Activated CD4-positive, alpha-beta T cell treated with anti-CD3 and anti-CD28 coated beads for 1 hour (primary cell): ENCODE data around the gene DYSF.
"Not testable (repeated sequence)": the region's sequence is repeated elsewhere in the genome, so short reads cannot be mapped to it uniquely, and the experiment has no call there.

Experiments used
- DNase-seq: peaks from one replicate; pipeline ENCODE4 v3.0.0-alpha.2; 2020

Gene DYSF

DNA sequence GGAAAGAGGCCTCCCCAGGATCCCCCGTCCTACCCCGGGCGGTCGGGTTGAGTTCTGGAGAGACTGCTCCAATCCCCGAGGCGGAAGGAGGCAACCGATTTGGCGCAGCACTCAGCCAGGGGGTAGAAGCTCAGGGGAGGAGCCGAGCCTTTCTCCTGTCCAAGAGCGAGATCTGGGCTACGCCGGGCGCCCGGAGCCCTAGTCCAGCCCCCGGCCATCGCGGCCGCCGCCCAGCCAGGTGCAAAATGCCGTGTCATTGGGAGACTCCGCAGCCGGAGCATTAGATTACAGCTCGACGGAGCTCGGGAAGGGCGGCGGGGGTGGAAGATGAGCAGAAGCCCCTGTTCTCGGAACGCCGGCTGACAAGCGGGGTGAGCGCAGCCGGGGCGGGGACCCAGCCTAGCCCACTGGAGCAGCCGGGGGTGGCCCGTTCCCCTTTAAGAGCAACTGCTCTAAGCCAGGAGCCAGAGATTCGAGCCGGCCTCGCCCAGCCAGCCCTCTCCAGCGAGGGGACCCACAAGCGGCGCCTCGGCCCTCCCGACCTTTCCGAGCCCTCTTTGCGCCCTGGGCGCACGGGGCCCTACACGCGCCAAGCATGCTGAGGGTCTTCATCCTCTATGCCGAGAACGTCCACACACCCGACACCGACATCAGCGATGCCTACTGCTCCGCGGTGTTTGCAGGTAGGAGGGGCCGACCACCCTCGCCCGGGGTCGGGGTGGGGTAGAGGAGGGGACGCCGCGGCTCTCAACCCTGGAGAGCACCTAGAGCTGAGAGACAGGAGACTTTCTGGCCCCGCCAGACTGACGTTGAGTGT lies at the start of gene DYSF:
TSS of gene DYSF (plus strand) at position 158 of the 817 bp plus-strand sequence.
- no peak for DNase-seq

DNA sequence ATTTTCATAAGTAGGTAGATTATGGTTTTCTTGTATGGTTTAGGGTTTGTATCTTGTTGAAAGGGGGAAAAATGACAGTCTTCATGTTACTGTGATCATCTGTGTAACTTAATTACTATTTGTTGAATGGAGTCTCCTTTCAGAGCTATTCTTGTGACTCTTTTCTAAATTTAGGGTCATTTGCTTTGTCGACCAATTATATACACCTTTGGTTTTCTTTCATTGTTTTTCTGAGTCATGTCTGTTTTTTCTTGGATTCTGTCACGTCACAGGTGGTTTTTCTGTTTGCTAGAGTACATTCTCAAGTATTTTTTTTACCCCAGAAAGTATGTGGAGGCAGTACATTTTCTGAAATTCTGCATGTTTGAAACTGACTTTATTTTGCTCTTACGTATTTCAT lies 43.8 kb upstream of the DYSF start:
- no peak for DNase-seq

DNA sequence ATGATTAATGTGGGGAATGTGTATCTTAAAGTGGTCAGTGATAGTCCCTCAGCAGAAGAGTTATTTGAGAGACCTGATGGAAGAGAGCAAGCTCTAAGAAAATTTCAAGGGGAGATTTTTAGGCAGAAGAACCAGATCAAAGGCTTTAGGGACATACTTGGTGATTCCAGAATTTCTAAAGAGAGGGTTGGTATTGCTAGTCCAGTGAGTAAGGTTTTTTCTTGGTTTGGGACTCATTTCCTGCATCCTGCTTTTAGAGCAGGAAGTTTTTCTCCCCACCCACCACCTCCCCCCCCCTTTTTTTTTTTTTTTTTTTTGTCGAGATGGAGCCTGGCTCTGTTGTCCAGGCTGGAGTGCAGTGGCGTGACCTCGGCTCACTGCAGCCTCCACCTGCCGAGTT lies 42.7 kb upstream of the DYSF start:
- DNase-seq: no peak

DNA sequence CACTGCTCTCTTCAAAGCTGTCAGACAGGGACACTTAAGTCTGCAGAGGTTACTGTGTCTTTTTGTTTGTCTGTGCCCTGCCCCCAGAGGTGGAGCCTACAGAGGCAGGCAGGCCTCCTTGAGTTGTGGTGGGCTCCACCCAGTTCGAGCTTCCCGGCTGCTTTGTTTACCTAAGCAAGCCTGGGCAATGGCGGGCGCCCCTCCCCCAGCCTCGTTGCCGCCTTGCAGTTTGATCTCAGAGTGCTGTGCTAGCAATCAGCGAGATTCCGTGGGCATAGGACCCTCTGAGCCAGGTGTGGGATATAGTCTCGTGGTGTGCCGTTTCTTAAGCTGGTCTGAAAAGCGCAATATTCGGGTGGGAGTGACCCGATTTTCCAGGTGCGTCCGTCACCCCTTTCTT lies 36.5 kb upstream of the DYSF start:
- DNase-seq: not testable (repeated sequence)

DNA sequence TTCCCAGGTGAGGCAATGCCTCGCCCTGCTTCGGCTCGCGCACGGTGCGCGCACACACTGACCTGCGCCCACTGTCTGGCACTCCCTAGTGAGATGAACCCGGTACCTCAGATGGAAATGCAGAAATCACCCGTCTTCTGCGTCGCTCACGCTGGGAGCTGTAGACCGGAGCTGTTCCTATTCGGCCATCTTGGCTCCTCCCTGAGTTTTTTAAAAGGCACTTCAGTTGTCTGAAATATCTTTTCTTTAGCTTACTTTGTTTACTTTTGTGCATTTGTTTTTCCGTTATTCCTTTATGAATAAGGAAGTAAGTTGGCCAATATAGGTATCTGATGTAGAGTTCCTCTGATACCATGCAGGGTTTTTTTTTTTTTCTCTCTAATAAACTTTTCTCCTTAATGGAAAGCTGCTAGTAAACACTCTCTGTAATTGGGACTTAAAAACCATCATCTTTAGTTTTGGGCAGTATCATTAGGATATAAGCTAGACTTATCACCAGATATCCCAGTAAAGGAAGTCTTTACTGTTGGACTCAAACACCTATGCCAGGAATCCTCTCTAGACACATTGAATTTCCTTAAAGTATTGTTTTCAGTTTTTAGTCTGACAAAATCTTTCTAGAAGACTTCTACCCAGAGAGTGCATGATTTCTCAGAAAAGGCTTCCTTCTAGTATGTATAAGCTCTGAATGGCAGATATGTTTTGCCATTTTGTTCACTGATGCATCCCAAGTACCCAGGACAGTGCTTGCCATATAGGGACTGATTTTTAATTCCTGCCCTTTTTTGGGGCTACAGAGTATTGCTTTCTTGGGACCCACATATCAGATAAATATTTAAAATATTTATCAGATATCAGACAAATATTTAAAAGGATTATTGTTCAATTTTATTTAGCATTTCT lies 35.8 kb upstream of the DYSF start:
- no peak for DNase-seq

DNA sequence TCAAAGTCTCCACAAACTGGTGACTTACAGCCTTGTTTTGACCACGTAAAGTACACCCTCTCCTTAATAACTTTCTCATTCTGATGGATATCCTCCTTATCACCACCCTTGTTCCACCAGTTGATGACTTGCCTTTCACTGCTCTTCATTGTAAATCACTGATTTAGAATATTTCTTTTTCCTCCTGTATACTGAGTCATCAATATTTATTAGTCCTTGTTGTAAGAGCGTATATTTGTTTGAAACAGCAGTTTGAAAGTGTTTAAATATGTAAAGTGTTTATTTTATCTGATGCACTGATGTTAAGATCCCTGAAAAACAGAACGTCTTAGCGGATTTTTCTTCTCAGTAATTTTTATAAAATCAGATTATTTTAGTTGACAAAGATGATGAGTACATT lies 34.2 kb upstream of the DYSF start:
- no peak for DNase-seq

DNA sequence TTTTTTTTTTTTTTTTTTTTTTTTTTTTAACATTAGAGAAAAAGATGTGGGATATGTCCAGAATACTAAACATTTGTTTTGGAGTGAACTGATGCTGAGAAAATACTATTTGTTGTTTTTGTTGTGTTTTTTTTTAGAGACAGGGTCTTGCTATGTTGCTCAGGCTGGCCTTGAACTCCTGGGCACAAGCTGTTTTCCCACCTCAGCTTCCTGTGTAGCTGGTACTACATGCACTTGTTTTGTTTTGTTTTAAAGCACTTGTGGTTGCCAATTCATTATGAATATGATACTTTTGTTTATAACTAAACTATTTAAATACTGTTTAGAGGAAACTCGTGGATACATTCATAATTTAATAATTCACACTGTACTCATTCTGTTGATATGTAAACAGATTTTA lies 33.4 kb upstream of the DYSF start:
- DNase-seq: no peak

DNA sequence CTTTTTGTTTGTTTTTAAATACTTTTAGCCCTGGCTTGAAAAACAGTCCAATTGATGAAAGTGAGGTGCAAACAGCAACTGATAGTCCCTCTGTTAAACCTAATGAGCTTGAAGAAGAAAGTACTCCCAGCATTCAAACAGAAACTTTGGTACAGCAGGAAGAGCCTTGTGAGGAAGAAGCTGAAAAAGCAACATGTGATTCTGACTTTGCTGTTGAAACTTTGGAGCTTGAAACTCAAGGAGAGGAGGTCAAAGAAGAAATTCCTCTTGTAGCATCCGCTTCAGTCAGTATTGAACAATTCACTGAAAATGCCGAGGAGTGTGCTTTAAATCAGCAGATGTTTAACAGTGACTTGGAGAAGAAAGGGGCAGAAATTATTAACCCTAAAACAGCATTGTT lies 30.6 kb upstream of the DYSF start:
- DNase-seq: no peak

DNA sequence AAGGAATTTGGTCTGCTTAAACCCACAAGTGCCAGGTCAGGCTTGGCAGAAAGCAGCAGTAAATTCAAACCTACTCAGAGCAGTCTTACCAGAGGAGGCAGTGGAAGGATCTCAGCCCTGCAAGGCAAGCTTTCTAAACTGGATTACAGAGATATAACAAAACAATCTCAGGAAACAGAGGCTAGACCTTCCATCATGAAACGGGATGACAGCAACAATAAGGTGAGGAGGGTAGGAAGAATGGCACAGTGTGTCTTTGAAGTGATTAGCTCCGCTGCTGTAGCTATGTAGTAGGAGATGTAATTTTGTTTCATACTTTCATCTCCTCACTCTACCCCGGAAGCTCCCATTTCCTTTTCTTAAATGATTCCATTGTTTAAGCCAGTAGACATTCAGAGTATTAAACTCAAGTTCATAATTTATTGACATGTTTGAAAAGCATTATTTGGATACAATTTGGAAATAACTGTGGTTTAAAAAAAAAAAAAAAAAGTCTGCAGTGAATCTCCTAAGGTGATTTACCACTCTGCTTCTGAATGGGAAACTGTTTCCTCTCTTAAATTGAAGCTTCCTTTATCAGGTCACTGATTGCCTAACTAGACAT lies 29.4 kb upstream of the DYSF start:
- DNase-seq: no peak

DNA sequence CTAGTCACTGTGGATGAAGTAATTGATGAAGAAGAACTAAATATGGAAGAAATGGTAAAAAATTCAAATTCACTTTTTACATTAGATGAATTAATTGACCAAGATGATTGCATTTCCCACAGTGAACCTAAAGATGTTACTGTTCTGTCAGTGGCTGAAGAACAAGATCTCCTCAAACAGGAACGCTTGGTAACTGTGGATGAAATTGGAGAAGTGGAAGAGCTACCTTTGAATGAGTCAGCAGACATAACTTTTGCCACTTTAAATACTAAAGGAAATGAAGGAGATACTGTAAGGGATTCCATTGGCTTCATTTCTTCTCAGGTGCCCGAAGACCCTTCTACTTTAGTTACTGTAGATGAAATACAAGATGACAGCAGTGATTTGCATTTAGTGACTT lies 26.6 kb upstream of the DYSF start:
- no peak for DNase-seq

DNA sequence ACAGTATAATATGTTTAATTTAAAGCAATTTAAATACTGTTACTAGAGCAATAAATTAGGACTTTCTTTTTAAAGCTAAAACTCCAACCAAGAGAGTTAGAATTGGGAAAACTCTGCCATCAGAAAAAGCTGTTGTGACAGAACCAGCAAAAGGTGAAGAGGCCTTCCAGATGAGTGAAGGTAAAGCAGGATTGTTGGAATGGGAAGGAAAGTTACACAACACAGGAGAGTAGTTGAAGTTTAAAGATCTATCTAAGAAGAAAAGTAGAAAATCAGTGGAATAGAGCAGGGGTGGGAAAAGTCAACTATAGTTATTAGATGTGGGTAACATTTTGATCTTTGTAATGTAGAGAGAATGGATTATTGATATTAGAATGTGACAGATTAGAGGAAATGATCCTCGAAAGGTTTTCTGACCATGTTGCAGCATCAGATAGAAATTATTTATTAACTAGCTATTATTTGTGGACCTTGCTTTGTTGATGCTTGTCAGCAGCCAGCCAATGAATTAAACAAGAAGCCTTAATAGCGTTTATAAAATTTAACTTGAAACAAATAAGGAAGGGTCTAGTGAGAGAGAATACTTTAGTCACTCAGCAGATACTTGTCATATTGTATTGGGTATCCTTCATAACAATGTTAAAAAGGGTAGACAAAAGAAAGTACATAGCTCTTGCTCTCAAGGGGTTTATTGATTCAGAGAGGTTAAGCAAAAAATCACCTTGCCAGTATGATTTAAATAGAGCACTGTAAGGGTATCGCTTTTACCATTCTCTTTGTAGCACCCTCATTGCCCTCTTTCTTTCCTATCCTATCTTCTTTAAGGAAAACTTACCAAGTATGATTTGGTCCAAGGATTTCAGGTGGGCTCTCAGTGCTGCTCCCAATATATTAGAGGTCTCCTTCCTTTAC lies 24.6 kb upstream of the DYSF start:
- DNase-seq: no peak

DNA sequence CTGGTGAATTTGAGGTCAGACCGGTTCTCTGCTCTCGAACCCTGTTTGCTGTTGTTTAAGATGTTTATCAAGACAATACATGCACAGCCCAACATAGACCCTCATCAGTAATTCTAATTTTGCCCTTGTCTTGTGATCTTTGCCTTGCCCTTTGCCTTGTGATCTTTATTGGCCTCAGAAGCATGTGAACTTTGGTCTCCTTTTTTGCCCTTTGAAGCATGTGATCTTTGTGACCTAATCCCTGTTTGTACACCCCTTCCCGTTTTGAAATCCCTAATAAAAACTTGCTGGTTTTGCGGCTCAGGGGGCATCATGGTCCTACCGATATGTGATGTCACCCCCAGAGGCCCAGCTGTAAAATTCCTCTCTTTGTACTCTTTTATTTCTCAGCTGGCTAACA lies 8.2 kb upstream of the DYSF start:
- DNase-seq: not testable (repeated sequence)

DNA sequence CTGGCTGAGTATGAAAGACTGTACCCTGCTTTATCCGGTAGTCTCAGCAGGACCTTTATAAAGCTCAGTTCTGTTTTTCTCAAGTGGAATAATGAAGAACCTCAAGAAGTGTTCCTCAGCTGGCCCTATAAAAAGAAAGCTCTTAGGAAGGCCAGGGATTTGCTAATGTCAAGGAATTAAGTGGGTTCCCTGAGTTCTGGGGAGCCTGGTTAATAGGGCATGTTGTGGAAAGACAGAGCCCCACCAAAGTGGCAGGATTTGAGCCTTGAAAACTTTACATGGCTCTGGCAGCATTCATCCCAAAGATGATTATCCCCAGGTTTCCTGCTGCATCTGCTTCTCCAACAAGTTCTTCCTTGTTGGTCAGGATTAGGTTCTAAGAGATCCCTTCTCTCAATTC lies 6.9 kb upstream of the DYSF start:
- DNase-seq: no peak

DNA sequence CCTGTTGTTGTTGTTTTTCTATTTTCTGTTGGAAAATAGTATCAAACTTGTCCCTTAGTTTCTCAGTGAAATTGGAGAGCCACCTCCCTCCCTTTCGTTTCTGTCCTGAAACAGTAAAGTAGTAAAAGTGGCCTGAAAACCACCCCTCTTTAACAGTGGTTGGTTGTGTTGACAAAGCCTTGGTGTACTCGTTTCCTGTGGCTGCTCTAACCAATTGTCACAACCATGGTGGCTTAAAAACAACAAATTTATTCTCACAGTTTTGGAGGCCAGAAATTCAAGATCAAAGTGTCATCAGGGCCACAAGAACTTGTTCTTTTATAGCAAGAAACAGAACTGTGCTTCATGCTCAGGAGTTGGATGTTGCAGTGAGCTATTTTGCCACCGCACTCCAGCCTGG lies 4.0 kb upstream of the DYSF start:
- DNase-seq: no peak

DNA sequence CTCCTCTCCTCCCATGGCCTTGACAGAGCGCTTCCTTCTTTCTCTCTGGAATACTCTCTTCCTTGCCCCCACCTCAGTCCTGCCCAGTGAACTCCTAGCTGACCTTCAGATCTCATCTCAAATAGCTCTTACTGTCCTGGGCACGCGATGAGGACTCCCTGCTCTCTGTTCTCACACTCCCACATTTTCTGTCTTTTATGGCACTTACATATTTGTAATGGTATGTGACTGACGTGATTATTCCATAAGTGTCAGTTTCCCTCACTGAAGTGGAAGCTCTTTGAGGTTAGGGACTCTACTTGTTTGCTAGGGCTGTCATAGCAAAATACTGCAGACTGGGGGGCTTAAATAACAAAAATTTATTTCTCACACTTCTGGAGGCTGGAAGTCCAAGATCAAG lies 1.7 kb upstream of the DYSF start:
- DNase-seq: no peak

DNA sequence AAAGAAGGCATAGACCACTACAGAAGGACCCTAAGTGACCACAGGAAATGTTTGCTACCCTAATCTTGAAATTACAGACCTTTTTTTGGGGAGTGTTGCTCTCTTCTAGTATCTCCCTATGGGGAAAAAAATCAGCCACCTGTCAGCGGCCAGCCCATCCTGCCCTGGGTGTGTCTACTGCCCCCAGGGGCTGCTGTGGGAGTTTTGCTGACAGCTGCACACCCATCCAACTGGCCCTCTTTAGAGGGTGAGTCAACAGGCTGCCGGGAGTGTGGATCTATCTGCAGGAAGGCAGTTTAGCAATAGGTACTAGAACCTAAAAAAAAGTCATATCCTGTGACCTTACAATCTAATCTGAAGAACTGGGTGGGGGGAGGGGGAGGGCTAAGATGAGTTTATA lies 796 bp upstream of the DYSF start:
- DNase-seq: no peak

DNA sequence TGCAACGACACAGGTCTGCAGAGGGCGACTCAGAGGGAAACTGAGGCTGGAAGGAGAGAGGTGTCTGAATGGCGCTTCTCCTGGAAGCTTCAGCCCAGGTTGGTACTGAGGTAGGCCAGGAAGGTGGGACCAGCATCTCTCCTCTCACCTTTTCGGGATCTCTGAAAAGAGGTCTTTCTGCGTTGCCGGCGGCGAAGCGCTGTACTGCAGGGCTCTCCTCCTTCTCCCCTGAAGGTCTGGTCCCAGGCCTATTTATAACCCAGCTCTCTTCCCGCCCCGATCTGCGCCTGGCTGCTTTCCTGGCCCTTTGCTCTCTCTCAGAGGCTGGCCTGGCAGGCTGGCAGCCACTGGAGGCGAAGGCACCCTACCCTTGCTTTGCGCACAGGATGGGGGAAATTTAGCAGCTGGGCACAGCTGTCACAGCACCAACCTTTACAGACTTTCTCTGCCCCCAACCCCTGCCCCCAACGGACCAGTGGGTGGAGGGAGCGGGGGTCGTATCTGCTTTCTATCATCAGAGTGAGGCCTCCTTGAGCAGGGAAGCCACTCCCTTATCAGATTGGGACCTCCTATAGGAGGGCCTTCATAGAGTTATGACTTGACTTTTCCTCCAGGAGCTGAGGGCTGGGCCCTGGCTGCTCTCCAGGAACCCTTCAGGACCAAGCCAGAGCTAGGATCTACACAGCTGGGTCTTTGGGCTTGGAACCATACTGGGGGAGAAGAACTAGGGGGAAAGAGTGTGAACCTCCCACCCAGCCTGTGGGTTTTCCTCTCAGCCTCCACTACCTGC lies 1.1 kb downstream of the DYSF start:
- DNase-seq: no peak

DNA sequence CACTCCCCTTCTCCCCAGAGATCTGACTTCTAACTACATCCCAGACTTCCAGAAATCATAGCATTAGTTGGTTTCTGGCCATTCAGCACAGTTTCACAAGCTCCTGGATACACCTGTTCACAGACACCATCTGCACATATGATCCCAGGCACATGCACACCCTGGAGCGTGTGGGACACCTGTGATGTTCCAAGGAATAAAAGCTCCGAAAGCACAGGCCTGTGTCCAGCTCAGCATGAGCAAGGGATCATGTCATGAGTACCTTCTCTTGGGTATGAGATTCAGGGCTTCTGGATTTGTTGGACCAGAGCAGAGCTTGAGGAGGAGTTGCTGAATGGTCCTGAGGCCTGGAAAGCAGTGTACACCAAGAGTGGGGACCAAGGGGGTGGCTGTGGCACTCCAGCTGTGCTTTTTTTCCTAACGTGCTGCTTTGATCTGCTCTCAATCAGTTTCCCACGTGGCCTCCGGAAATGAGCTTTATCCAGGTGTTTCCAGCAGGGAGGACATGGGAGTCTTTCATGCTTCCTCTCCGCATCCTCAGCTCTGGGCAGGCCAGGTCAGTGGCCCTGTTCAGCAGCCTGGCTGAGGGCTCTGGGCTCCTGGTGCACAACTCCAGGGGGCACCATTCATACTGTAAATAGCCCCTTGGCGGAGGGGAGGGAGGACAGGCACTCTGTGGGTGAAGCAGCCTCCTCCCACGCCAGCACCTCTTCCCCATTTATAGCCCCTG lies 1.8 kb downstream of the DYSF start:
- DNase-seq: no peak

DNA sequence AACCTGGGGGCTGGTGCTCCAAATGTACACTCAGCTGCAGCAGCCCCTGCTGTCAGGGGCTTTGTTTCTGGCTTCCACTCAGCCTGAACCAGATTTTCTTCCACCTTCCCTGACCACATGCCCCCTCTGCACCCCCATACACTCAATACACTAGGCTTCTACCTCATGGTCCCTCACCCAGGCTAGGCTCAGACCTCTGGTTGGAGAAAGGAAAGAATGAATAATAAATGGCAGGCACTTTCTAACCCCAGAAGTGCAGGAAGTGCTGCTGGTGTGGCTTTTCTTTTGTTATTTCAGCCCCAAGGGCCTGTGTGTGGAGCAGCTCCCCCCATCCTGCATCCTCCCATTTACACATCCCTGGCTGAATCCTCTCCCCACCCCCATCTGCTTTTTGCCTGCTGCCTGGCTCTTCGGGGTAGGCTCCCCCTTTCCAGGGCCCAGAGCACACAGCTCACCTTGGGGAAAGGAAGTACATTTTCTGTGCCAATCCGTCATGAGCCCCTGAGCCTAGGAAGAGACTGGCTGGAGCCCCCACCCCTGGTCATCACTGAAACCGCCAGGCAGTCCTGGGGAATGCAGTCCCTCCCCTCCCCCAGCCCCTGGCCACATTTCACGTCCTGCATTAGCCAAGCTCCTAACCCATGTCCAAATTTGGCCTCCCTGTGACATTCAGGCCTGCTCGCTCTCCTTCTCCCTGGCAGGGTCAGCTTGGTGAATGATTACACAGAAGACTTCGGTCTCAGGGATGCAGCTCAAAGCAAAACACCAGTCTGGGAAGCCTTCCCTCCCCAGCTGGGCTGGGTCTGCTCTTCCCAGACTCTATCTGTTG lies 2.6 kb downstream of the DYSF start:
- no peak for DNase-seq

DNA sequence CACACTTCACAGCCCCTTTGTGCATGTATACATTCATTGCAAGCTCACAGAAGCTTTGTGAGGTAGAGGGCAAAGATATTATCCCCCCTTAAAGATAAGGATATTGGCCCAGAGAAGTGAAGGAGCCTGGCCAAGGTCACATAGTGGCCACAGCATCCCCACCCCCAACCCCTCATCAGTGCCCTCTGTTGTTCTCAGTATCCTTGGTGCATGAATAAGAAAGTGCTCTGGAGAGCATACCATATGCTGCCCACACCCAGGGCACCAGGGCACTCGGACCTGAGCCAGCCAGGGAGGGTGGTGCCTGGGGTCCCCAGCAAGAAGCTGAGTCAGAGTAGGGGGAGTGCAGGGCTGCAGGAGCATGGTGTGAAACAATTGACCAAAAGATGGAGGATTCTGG lies 3.3 kb downstream of the DYSF start:
- no peak for DNase-seq
